ENCODE measurements around the gene LRRC41. TPM values are rescaled to one million over a fixed set of nuclear protein-coding genes. Genes with fewer than 3 reads are reported as not detected.

The LRRC41 gene
- total and polyA plus RNA-seq, 2 of the 13 experiments (the other 11 are each of a cell fraction or from before 2014, with no cell fraction given): 48.1 to 53.6 TPM

DNA sequence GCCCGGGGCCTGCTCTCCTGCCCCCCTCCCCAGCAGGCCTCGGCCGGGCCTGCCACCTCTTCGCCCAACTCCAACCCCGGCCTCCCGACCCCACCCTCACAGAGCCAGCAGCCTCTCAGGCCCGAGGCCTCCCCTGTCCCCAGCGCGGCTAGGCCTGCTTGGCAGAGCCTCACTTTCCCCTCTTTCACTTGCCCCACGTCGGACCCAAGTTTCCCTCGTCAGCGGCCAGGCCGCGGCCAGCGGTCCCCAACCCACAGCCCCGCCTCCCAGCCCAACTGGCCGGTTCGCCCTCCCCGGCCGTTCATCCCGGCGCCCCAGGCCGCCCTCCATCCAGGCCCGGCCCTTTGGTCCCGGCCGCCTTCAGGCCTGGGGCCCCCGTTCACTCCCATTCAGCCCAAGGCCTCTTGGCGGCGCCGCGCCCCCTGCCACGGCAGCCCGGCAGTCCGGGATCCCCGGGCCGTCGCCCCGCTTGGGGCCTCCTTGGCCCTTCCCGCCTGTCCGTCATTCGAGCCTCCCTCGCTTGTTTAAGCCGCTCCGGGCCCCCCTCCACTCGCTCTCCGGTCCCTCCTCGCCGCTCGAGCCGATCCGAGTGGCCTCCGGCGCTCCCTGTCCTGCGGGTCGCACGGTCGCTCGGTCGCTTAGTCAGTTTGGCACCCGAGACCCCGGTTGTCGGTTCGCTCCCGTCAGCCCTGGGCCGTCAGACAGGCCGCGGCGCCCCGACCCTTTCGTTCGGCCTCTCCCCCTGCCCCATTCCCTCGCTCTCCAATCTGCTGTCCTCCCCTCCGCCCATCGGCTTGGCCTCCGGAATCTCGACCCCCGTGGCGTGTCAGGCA, 1.4 kb downstream of the LRRC41 start (continued):
- TF ChIP-seq, protein P1, sequence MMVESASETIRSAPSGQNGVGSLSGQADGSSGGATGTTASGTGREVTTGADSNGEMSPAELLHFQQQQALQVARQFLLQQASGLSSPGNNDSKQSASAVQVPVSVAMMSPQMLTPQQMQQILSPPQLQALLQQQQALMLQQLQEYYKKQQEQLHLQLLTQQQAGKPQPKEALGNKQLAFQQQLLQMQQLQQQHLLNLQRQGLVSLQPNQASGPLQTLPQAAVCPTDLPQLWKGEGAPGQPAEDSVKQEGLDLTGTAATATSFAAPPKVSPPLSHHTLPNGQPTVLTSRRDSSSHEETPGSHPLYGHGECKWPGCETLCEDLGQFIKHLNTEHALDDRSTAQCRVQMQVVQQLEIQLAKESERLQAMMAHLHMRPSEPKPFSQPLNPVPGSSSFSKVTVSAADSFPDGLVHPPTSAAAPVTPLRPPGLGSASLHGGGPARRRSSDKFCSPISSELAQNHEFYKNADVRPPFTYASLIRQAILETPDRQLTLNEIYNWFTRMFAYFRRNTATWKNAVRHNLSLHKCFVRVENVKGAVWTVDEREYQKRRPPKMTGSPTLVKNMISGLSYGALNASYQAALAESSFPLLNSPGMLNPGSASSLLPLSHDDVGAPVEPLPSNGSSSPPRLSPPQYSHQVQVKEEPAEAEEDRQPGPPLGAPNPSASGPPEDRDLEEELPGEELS (CRISPR knock-in tag; IDR thresholded peaks at IDR 0.05): no peak
- no peak for TF ChIP-seq CHCHD3 (CRISPR knock-in tag; IDR thresholded peaks at IDR 0.05)
- TF ChIP-seq TSC22D2 (CRISPR knock-in tag; IDR thresholded peaks at IDR 0.05; ENCODE audit: borderline replicate concordance): no peak
- TF ChIP-seq, protein P2, sequence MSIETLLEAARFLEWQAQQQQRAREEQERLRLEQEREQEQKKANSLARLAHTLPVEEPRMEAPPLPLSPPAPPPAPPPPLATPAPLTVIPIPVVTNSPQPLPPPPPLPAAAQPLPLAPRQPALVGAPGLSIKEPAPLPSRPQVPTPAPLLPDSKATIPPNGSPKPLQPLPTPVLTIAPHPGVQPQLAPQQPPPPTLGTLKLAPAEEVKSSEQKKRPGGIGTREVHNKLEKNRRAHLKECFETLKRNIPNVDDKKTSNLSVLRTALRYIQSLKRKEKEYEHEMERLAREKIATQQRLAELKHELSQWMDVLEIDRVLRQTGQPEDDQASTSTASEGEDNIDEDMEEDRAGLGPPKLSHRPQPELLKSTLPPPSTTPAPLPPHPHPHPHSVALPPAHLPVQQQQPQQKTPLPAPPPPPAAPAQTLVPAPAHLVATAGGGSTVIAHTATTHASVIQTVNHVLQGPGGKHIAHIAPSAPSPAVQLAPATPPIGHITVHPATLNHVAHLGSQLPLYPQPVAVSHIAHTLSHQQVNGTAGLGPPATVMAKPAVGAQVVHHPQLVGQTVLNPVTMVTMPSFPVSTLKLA (IDR thresholded peaks at IDR 0.05): no peak
- TF ChIP-seq ZNF883 (CRISPR knock-in tag; IDR thresholded peaks at IDR 0.05; ENCODE audit: not compliant biosample characterization): peak; percentile 70
- peak; percentile 19 for TF ChIP-seq HOXD1 (CRISPR knock-in tag; IDR thresholded peaks at IDR 0.05)
- 0 out of 2 replicates have a peak, but pooled peaks have one; percentile 42 for TF ChIP-seq ZSCAN20 (CRISPR knock-in tag; IDR thresholded peaks at IDR 0.05; ENCODE audit: borderline replicate concordance)
- TF ChIP-seq, protein P3, sequence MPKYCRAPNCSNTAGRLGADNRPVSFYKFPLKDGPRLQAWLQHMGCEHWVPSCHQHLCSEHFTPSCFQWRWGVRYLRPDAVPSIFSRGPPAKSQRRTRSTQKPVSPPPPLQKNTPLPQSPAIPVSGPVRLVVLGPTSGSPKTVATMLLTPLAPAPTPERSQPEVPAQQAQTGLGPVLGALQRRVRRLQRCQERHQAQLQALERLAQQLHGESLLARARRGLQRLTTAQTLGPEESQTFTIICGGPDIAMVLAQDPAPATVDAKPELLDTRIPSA (CRISPR knock-in tag; IDR thresholded peaks at IDR 0.05; ENCODE audit: borderline replicate concordance): peak; percentile 36; the same call in 1 of the 2 replicates
- no peak for TF ChIP-seq ZNF569 (CRISPR knock-in tag; IDR thresholded peaks at IDR 0.05; ENCODE audit: borderline replicate concordance)
- no peak for TF ChIP-seq ZNF598 (CRISPR knock-in tag; IDR thresholded peaks at IDR 0.05; ENCODE audit: borderline replicate concordance)
- peak; percentile 6; the same call in 1 of the 2 replicates for TF ChIP-seq ZNF3 (CRISPR knock-in tag; IDR thresholded peaks at IDR 0.05)
- TF ChIP-seq NR1H2 (CRISPR knock-in tag; IDR thresholded peaks at IDR 0.05; ENCODE audit: borderline replicate concordance, low read depth): no peak; the same call in 1 of the 2 replicates
- TF ChIP-seq POLR2AphosphoS2 (IDR thresholded peaks at IDR 0.05; ENCODE audit: low read depth, low read length): no peak
- TF ChIP-seq ELF4 (CRISPR knock-in tag; IDR thresholded peaks at IDR 0.05; ENCODE audit: borderline replicate concordance): peak; percentile 85
- no peak for TF ChIP-seq SP140L (CRISPR knock-in tag; IDR thresholded peaks at IDR 0.05; ENCODE audit: borderline replicate concordance)
- TF ChIP-seq, protein P4, sequence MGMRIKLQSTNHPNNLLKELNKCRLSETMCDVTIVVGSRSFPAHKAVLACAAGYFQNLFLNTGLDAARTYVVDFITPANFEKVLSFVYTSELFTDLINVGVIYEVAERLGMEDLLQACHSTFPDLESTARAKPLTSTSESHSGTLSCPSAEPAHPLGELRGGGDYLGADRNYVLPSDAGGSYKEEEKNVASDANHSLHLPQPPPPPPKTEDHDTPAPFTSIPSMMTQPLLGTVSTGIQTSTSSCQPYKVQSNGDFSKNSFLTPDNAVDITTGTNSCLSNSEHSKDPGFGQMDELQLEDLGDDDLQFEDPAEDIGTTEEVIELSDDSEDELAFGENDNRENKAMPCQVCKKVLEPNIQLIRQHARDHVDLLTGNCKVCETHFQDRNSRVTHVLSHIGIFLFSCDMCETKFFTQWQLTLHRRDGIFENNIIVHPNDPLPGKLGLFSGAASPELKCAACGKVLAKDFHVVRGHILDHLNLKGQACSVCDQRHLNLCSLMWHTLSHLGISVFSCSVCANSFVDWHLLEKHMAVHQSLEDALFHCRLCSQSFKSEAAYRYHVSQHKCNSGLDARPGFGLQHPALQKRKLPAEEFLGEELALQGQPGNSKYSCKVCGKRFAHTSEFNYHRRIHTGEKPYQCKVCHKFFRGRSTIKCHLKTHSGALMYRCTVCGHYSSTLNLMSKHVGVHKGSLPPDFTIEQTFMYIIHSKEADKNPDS (CRISPR knock-in tag; IDR thresholded peaks at IDR 0.05): 0 out of 2 replicates have a peak, but pooled peaks have one; percentile 12
- peak; percentile 45; the same call in 1 of the 2 replicates for TF ChIP-seq GFI1 (CRISPR knock-in tag; IDR thresholded peaks at IDR 0.05; ENCODE audit: borderline replicate concordance)
- no peak; the same call in none of the 2 replicates for TF ChIP-seq PHF20 (CRISPR knock-in tag; IDR thresholded peaks at IDR 0.05)
- TF ChIP-seq ZNF292 (CRISPR knock-in tag; IDR thresholded peaks at IDR 0.05; ENCODE audit: borderline replicate concordance, low read depth): no peak
